ENCODE measurements around the gene LINGO1.

DNA sequence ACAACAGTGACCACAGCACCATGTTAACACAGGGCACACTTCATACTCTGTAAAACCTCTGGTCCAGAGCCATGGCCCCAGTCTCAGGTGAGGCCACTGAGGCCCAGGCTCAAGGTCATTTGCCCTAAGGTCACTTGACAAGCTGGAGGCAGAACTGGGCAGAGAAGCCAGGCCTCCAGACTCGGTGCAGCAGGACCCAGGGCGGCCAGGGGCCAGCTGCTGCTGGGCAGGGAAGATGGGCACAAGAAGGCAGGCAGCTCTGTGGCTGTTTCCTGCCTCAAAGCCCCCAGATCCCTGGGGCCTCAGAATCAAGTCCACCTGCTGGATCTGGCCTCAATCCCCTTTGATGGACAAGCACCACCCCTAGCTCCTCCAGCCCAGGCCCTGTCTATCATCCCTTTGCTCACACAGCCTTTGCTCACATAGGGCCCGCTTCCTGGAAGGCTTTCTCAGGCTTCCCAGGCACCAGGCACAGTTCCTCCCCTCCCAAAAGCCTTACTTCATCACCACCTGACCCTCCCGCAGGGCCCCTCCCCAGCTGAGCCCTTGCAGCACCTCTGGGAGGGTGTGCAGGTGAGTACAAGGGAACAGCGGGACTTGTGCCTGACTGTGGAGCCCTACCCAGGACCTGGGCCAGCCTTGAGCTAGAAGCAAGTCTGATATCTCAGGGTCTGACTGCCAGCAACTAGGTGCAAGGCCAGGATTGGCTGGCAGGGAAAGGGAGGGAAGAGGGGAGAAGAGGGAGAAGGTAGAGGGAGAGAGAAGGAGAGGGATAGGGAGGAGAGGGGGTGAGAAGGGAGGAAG is 38.0 kb upstream of the LINGO1 start:
- TF ChIP-seq GATA2 (IDR thresholded peaks at IDR 0.05; ENCODE audit: low read depth, low read length) (no peak), GATA3 (IDR thresholded peaks at IDR 0.05; ENCODE audit: low read depth, low read length) (no peak)

Measured in SH-SY5Y (cell line).